Right renal pelvis (tissue), 4 donors: ENCODE data around the gene HSPB1. TPM values are rescaled to one million over a fixed set of nuclear protein-coding genes. Genes with fewer than 3 reads are reported as not detected.
"Not testable (repeated sequence)": the region's sequence is repeated elsewhere in the genome, so short reads cannot be mapped to it uniquely, and the experiment has no call there.

Source experiments
- DNase-seq, 4 donors: peaks; one replicate each; pipeline ENCODE4 v3.0.0-alpha.2; 2013; ENCODE audit warnings: low read depth in 4 of 4, low spot score in 3 of 4, missing footprints in 1 of 4
- polyA plus RNA-seq, 4 donors: library from polyadenylated mRNA; unstranded; fragments of 120-200 nt; gene quantifications; one replicate each; pipeline ENCODE4 v1.2.1, GENCODE V29; 2013; ENCODE audit not compliant: insufficient read length in 4 of 4

Gene HSPB1
- polyA plus RNA-seq, 4 donors = 163 to 287 (median 192) TPM

- peak; percentile 84 to 89 (median 85) for DNase-seq
Measured at GRCh38 chr7:76303202-76304147, 1.0 kb downstream of the HSPB1 start.

DNA sequence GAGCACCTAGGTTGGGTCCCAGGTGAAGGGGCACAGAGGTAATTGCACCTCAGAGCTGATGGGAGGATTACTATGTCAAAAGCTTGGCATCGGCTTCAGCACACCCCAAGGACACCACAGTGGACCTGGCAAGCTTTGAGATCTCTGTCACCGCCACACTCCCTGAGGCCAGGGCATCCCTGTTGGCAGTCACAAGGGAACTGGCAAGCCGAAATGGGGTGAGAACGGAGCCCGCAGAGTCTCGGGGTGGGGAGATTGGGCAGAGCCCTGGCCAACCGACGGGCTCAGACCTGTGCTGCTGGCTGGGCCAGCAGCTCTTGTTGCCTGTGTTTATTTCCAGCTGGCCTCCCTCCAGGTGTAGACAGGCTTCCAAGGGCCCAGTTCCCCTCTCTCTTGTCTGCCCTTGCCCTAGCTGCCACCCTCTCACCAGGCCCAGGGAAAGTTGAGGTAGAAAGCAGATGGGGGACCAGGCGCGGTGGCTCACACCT is 2.5 kb downstream of the HSPB1 start:
- DNase-seq = no peak

DNA sequence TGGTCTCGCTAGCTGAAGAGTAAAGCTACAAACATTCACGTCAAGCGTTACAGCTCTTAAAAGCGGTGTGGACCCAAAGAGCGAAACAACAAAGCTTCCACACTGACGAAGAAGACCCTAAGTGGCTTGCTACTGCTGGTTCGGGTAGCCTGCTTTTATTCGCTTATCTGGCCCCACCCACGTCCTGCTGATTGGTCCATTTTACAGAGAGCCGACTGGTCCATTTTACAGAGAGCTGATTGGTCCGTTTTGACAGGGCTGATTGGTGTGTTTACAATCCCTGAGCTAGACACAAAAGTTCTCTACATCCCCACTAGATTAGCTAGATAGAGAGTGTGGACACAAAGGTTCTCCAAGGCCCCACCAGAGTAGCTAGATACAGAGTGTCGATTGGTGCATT is 6.4 kb downstream of the HSPB1 start:
- not testable (repeated sequence) for DNase-seq

GRCh38 chr7:76309341-76310101 is 7.0 kb downstream of the HSPB1 start:
- DNase-seq = not testable (repeated sequence)

GRCh38 chr7:76310102-76310957 is 7.9 kb downstream of the HSPB1 start:
- no peak for DNase-seq

DNA sequence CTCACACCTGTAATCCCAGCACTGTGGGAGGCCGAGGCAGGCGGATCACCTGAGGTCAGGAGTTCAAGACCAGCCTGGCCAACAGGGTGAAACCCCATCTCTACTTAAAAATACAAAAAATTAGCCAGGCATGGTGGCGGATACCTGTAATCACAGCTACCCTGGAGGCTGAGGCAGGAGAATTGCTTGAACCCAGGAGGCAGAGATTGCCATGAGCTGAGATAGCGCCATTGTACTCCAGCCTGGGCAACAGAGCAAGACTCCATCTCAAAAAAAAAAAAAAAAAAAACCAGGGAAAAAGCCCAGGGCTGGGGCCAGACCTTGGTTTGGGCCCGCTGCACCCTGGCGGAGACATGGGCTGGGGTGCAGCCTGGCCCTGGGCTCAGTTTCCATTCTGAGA is 9.4 kb downstream of the HSPB1 start:
- not testable (repeated sequence) for DNase-seq

GRCh38 chr7:76314042-76314721 is 11.7 kb downstream of the HSPB1 start:
- peak; percentile 78 to 91 (median 84) for DNase-seq

DNA sequence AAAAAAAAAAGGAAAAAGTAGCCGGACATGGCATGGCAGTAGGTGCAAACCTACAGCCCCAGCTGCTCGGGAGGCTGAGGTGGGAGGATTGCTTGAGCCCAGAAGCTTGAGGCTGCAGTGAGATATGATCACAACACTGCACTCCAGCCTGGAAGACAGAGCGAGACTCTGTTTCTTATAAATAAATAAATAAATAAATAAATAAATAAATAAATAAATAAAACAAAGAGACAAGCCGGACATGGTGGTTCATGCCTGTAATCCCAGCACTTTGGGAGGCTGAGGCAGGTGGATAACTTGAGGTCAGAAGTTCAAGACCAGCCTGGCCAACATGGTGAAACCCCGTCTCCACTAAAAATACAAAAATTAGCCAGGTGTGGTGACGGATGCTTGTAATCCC is 12.3 kb downstream of the HSPB1 start:
- not testable (repeated sequence) for DNase-seq

DNA sequence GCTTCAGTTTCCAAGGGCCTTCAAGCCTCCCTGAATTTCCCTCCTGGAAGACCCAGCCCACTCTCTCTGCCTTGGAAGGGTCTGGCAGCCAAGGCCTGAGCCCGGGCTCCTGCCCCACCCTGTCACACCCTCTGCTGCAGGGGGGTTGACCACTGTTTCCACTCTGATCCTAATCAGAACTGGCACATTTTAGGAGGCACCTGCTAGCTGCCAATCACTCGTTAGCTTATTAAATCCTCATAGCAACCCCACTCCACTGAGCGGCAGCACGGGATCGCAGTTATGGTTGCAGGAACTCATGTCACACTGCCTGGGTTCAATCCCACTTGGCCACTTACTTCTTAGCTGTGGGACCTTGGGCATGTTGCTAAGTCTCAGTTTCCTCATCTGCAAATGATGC is 12.9 kb downstream of the HSPB1 start:
- DNase-seq = no peak

- DNase-seq = no peak
Measured at GRCh38 chr7:76316984-76317781, 14.7 kb downstream of the HSPB1 start.

- peak; percentile 91 to 94 (median 92) for DNase-seq
Measured at GRCh38 chr7:76317782-76318487, 15.5 kb downstream of the HSPB1 start.

DNA sequence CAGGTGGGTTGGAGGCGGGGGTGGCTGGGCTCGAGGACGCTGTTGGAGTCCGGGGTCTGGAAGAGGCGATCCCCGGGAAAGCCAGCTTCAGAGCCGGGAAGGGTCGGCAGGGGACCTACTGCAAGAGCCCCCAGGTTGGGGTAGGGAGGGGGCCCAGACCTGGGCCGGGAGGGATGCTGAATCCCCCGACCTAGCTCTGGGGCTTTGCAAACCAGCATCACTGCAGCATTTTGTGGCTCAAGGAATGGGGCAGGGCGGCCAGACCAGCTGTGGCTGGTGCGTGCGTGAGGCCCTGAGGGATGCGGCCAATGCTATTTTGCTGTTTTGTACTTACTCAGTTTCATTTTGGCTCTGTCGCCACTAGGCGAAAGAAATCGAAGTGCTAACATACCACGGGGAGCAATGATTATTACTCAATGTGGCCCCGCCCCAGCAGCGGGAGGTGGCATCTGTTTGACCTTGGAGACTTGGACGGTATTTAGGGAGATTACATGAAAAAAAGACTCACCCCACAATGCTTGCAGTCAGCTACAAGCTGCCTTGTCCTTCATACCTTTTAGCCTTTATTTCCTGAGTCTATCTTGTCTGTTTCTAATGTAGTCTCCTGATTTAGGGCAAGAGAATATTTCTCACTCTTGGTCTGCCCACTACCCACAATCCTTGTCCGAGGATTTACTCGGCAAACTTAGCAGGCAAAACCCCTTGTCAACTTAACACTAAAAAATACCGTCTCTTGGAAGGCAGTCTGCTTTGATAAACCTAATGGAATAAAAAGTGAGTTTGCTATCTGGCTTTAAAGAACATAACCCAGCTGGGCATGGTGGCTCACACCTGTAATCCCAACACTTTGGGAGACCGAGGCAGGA is 16.2 kb downstream of the HSPB1 start:
- DNase-seq = no peak

DNA sequence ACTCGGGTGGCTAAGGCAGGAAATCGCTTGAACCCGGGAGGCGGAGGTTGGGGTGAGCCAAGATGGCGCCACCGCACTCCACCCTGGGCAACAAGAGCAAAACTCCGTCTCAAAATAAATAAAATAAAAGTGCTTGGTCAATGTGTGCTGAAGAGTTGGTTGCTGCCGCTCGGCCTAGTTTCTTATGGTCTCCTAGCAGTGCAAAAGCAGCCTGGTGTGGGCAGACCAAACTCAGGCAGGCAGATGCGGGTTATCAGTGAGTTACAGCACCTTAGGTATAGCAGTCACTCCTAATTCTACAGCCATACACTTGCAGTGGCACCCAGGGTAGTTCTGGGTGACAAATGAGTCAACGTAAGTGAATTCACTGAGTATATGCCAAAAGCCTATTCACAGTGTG is 22.6 kb downstream of the HSPB1 start:
- DNase-seq = no peak

- DNase-seq = no peak
Measured at GRCh38 chr7:76325811-76326210, 23.3 kb downstream of the HSPB1 start.

DNA sequence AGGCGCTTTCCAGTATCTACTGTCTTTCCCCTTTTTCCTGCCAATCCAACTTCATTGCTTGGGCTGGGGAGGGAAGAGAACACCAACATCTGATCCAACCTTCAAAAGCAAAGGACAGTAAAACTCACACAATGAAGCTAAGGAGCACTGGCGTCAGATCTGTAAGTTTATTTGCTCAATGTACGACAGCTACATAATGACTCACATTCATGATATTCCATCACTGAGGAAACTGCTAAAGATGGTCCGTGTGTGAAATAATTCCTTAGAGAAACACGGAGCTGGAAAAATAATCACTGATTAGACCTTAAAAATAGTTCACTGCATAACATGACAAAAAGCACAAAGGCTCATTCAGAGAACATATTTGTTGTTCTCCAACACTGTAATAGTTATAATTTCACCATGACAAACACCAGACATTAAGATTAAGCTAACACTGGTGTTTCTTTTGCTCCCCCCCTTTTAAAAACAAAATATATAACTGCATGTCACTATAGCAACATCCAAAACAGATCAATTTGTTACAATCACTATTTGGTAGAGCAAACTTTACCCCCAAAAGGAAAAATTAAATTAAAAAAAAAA is 24.3 kb downstream of the HSPB1 start:
- no peak for DNase-seq

DNA sequence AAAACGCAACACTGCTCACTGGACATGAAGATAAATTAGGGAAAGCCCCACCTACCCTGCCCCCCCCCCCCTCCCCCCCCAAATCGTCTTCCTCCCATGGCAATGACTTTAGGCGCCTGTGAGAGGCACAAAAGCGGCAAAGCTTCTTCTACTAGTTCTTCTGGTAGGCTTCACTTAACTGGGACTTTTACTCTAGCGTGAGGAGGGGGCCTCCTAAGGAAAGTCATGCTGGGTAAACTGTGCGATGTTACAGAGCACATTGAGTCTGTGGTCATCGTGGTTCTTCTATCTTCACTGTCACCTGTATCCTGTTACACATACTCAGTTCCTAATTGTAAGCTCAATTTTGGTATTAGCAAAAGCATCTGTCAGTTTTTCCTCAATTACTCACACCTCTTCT is 25.1 kb downstream of the HSPB1 start:
- DNase-seq = no peak

DNA sequence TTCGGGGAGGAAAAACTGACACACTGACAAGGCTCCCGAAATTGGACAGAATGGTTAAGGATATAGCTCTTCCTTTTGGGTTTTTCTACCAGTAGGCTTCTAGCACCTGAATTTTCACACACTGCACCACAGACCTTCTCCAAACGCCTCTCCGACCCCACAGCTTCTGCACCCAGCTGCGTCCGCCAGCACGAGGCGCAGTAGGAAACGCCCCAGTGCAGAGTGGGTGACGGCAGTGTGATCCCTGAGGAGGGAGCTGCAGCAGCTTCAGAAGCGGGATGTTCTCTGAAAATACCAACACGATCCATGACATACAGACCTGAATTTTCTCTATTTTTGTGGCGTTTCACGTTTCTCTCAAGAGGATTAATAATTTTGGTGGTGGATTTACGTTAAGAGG is 25.9 kb downstream of the HSPB1 start:
- no peak for DNase-seq
